A673 (cell line): ENCODE measurements around the gene UPF1.

Experiments used
- CTCF ChIP-seq: fragments of 300-800, 200-600 bp; sonication (generic); conservative IDR thresholded peaks from 2 replicates; pipeline ENCODE4 v1.5.1; 2017; ENCODE audit warnings: low read depth, mild to moderate bottlenecking, antibody characterized with exemption, low read length, moderate library complexity, mixed read lengths
- EZH2 ChIP-seq: fragments of 200-600 bp; sonication (generic); IDR thresholded peaks from 2 replicates; pipeline ENCODE4 v1.6.1; 2017; ENCODE audit warnings: borderline replicate concordance, low read depth, mild to moderate bottlenecking, mixed read lengths, antibody characterized with exemption, low read length; ENCODE audit not compliant: poor library complexity, severe bottlenecking

GRCh38 chr19:18840288-18841267 is 8.8 kb downstream of the UPF1 start:
- no peak for TF ChIP-seq CTCF
- TF ChIP-seq EZH2, result no peak
